Bone marrow (tissue), 2 donors: Measurements from ENCODE around the gene NPAS3.

ENCODE experiments used
- DNase-seq, 2 donors: peaks; one replicate each; lab custom pipeline; 2025; lab: John Stamatoyannopoulos, UW

NPAS3 gene

GRCh38 chr14:33839193-33840076 is 900.8 kb downstream of the NPAS3 start:
- DNase-seq: peak in 1 of 2 donors; percentile 32

GRCh38 chr14:33840797-33841196 is 902.1 kb downstream of the NPAS3 start:
- DNase-seq: no peak

DNA sequence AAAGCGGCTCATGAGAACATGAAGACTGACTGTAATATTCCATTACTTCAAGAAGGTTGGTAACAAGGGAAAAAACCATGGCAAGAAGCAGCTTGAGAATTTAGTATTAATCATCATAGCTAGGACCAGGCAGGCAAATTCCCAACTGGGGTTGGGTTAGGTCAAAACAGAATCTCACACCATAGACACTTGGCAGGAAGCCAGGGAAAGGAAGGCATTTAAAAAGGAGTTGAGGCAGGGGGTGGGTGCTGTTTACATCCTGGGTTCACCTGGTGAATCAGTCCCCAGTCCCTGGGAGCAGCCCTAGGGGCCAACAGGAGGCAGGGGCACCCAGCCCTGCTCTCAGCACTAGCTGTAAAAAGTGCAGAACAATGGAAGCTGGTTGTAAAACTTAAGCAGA is 903.6 kb downstream of the NPAS3 start:
- DNase-seq: no peak

- DNase-seq: no peak
These were observed 905.4 kb downstream of the NPAS3 start for GRCh38 chr14:33844118-33844517.

- no peak for DNase-seq
These were observed 907.6 kb downstream of the NPAS3 start for GRCh38 chr14:33846100-33846824.

DNA sequence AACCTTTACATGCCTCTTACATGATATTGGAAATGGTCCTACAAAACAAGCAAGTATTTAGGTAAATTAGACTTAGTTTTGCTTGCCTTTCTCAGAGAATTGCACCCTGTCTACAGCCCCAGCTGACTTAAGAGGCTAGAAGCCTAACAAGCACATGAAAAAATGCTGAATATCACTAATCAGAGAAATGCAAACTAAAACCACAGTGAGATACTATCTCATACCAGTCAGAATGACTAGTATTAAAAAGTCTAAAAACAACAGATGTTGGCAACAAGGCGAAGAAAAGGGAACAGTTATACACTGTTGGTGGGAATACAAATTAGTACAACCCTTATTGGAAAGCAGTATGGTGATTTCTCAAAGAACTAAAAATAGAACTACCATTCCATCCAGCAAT is 908.4 kb downstream of the NPAS3 start:
- DNase-seq: no peak

GRCh38 chr14:33848009-33848408 is 909.3 kb downstream of the NPAS3 start:
- DNase-seq: no peak

DNA sequence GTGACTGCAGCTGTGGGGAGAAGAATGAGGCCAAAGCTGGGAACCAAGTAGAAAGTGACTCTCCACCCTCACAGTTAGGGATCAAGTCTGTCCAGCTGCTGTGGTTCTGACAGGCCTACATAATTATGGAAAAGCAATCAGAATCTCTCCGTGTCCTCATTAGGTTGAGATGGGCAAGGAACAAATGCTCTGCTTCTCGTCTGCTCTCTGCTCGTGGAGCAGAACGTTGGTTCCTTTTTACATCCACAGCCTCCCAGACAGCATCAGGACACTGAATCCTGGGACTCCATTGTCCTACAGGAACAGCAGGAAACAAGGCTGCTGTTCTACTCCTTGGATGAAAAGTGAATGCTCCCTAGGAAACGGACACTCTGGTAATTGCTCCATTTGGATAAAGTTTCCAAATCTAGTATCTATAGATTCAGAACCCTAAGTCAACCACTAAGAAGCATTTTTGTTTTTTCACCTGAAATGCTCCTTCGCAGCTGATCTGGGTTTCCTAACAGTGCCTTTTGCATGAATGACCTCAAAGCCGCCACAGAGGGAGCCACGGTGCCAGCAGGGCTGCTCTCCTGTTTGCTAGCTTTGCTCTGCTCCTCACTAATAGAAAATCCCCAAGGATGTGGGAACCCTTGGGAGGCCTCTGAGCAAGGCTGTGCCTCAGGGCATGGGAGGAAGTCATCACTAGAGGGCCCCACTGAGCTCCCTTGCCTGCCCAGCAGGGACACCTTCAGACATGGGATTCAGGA is 910.2 kb downstream of the NPAS3 start:
- no peak for DNase-seq

- no peak for DNase-seq
These were observed 910.7 kb downstream of the NPAS3 start for GRCh38 chr14:33849455-33849801.

- no peak for DNase-seq
These were observed 912.1 kb downstream of the NPAS3 start for GRCh38 chr14:33850826-33851225.

DNA sequence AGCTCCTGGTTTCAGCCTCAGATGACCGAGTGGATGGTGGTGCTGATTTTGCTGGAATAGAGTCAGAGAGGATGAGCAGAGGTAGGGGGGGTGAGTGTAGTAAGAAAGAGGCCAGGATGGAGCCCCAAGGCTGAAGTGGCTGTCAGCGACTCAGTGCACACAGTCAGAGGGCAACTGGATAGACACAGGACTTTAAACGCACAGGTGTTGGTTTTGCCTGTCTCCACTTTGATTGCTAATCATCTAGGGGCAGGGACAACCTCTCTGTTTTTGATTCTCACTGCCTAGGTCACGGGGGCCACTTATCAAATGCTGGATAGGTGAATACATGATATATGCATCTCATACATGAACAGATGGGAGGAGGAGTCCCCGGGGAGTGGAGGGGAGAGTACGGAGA is 912.7 kb downstream of the NPAS3 start:
- no peak for DNase-seq

GRCh38 chr14:33851931-33852330 is 913.3 kb downstream of the NPAS3 start:
- DNase-seq: no peak
